GM18526 (cell line): ENCODE data around the gene VWA3A.

ENCODE experiments used
- POLR2A ChIP-seq: IDR thresholded peaks from 3 replicates; pipeline ENCODE4 v1.6.1; 2011; ENCODE audit not compliant: insufficient read length; ENCODE audit errors: extremely low read depth

Gene VWA3A

GRCh38 chr16:22122239-22122638 is 29.9 kb downstream of the VWA3A start:
- no peak for TF ChIP-seq POLR2A

DNA sequence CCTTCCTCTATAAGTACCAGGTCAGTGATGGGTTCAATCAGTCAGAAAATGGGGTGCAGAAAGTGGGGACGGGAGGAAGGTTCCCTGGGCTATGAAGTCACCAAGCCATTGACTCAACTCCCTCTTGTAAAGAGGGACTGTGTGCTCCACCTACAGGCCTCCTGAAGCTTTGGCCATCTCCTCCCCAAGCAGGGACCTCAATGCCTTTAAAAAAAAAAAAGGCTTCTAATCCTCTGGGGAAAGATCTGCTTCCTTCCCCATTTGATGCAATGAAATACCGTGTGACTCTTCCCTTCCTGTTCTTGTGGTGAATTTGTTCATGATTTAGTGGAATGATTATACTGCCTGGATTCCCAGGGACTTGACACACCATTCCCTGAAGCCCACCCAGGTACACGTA is 30.8 kb downstream of the VWA3A start:
- no peak for TF ChIP-seq POLR2A

- no peak for TF ChIP-seq POLR2A
Measured at GRCh38 chr16:22123759-22124490, 31.6 kb downstream of the VWA3A start.

- TF ChIP-seq POLR2A: no peak
Measured at GRCh38 chr16:22124583-22125284, 32.4 kb downstream of the VWA3A start.

DNA sequence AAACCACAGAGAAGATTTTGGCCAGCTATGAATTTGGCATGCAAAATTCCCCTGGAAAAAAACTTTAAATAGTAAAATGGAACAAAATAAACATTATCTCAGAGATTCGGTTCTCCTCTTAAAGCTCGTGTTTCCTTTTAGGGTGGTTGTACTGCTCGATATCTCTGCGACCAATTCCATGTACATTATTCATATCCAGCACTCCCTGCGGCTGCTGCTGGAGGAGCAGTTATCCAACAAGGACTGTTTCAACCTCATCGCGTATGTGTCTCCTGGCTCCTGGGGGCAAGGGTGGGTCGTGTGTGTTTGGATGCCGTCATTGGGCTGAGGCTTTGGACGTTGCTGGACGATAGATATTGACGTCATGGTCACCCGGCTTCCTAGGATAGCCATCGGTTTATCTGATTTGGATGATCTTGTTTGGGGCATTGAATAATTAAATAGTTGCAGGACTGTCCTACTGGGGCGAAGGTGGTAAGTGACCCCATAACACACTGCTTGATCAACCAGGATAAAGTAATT is 33.8 kb downstream of the VWA3A start:
- TF ChIP-seq POLR2A: no peak

- no peak for TF ChIP-seq POLR2A
Measured at GRCh38 chr16:22130528-22130927, 38.2 kb downstream of the VWA3A start.

GRCh38 chr16:22132801-22133200 is 40.5 kb downstream of the VWA3A start:
- no peak for TF ChIP-seq POLR2A

- no peak for TF ChIP-seq POLR2A
Measured at GRCh38 chr16:22138482-22138881, 46.1 kb downstream of the VWA3A start.

DNA sequence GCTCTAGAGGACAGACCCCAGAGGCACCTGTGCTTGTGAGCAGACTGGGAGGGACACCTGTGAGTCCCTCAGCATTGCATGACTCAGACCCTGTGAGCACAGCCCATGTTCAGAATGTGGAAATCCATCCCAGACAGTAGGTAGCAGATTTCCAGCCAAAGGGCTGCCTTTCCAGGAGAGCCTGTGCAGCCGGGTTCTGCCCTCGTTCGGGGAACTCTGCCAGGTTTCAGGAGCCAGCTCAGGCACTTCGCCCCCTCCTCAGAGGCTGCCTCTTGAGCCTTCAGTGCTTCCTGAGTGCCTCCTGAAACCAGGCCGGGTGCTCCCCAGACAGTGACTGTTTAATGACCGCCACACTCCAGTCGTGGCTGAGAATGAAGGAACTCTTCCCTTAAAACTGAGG is 46.7 kb downstream of the VWA3A start:
- TF ChIP-seq POLR2A: no peak

GRCh38 chr16:22139732-22140131 is 47.4 kb downstream of the VWA3A start:
- no peak for TF ChIP-seq POLR2A

DNA sequence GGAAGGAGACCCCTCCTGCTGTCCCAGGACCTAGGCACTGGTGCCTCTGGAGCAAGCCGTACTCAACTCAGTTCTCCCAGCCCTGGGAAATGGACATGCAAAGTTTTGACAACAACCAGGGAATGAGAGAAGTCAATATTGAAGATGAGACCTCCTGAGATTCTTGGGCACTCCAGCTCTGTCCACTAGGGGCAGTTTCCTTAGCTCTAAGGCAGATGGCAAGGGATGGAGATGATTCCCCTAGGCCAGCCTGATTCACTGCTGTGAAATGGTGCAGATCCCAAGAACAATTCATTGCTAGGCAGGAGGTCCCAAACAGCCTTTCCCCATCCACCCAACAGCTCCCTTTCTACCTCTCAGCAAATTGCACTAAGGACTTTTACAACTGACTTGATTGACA is 49.4 kb downstream of the VWA3A start:
- TF ChIP-seq POLR2A: no peak

- TF ChIP-seq POLR2A: no peak
Measured at GRCh38 chr16:22144520-22144919, 52.2 kb downstream of the VWA3A start.

DNA sequence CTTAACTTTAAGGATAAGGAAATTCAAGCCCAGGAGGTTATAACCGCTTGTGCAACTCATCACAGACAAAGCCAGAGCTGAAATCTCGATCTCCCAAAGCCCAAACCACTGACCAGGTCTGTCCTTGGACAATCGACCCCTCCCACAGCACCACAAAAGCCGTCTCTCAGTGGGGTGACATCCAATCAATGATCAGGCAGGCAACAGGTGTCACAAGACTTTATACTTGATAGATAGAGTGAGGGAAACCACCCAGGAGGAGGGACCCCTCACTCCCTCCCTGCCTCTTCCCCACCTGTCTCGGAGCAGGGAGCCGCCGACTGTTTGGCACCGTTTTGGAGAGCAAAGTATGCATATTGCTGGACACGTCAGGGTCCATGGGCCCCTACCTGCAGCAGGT is 55.5 kb downstream of the VWA3A start:
- no peak for TF ChIP-seq POLR2A

GRCh38 chr16:22151246-22151998 is 59.1 kb downstream of the VWA3A start:
- TF ChIP-seq POLR2A: no peak

GRCh38 chr16:22152316-22152715 is 60.0 kb downstream of the VWA3A start:
- no peak for TF ChIP-seq POLR2A

DNA sequence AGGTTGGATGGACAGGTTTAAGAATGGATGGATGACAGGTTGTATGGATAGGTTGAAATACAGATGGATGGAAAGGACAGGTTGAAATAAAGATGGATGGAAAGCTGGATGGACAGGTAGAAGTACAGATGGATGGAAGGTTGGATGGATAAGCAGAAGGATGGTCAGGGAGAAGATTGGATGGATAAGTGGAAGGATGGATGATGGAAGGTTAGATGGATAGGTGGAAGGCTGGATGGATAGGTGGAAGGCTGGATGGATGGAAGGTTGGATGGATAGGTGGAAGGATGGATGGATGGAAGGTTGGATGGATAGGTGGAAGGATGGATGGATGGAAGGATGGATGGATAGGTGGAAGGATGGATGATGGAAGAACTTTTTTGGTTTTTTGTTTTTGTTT is 69.1 kb downstream of the VWA3A start:
- TF ChIP-seq POLR2A: no peak
